HG03280 (cell line): ENCODE measurements around the gene SHC2.
"Not testable (repeated sequence)": the region's sequence is repeated elsewhere in the genome, so short reads cannot be mapped to it uniquely, and the experiment has no call there.

Experiments
- ATAC-seq: cut with Tn5 transposase; IDR thresholded peaks from one replicate; pipeline ENCODE4 v1.9.1; 2021; ENCODE audit warnings: mild to moderate bottlenecking, moderate library complexity; ENCODE audit not compliant: unreplicated experiment

The SHC2 gene

GRCh38 chr19:427675-428074, 33.2 kb downstream of the SHC2 start:
- not testable (repeated sequence) for ATAC-seq

DNA sequence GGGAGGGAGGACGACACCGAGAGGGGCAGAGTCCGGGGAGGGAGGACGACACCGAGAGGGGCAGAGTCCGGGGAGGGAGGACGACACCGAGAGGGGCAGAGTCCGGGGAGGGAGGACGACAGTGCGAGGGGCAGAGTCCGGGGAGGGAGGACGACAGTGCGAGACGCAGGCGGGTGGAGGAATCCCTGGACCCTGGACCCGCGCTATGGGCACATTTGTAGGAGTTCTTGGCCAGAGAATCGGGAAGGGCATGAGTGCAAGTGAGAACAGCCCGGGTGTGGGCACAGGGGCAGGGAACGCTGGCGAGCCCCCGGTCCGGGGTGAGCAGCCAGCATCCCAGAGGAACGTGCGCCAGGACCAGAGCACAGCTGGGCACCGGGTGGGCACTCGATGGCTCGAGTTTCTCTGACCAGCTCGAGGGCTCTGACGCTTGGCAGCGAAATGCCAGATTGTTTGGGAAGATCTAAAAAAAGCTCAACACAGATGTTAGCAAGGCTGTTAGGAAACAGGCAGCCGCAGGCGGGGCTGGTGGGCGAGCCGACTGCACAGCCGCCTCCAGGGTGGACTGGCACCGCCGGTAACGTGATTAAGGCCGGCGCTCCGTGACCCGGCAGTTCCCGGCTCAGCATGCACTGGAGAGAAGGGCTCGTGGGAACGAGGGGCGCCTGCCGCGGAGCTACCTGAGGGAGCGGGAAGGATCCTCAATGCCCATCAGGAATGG, 33.9 kb downstream of the SHC2 start:
- no peak for ATAC-seq

- no peak for ATAC-seq
These were observed 35.8 kb downstream of the SHC2 start for GRCh38 chr19:425056-425455.

- no peak for ATAC-seq
These were observed 36.3 kb downstream of the SHC2 start for GRCh38 chr19:424546-424945.

DNA sequence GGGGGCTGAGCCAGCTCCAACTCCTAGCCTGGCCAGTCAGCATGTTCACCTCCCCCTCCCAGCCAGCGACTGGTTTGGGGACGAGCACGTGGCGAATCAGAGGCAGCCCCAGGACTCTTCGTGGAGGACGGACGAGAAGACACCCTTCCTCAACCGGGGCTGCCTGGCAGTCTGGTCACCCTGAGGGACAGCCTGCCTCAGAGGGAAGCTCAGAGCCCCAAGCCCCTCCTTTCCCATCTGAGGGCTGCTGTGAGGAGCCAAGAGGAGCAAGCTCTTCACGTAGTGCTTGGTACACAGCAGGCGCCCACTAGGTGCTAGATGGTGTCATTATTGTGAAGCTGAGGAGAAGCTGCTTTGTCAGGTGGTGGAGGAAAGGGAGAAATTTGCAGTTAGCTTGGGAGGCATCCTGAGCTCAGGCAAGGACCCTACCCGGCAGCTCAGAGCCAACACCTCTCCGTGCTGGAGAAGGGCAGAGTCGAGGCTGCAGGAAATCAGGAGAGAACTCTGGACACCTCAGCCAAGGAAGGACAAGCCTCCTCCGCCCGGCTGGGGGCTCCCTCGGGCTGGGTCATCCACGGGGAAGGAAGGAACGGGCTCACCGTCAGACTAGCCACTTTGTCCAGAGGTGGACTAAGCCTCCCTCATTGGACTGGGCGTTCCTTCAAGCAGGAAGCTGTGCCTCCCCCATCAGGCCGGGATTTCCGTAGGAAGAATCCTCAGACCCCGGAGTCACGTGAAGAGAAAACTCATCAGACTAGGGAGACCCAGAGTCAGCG, 37.0 kb downstream of the SHC2 start:
- no peak for ATAC-seq

GRCh38 chr19:422917-423226, 38.0 kb downstream of the SHC2 start:
- not testable (repeated sequence) for ATAC-seq

- no peak for ATAC-seq
These were observed 38.5 kb downstream of the SHC2 start for GRCh38 chr19:422213-422916.

DNA sequence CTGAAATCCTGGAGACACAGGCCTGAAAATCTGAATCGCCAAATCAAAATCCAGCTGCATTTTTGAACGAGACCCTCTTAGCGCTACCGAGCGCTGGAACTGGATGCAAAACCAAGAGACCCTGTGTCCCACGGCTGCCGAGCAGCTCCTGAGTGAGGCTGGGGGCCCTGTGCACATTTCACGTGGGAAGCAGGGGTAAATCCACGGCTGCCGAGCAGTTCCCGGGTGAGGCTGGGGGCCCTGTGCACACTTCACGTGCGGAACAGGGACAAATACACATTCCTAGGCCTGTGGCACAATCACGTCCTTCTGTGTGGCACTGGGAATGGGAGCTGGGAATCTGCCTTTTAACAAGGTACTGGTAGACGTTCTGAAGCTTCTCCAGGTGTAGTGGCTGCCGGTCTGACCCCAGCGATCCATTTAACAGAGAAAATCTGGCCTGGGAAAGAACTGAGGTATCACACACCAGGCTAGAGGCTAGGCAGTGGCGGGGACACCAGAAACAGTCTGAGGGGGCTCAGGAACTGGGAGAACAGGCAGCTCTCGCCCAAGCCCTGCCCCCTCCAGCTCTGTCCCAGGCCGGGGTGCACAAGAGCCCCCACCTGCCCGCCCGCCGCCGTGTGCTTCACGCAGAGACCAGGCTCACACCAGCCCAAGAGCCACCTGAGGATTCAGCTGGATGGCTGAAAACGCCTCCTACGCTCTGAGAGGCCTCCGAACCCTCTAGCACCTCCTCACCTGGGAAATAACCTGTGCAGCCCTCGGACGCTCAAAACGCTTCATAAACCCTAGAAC, 40.9 kb downstream of the SHC2 start:
- ATAC-seq: no peak

DNA sequence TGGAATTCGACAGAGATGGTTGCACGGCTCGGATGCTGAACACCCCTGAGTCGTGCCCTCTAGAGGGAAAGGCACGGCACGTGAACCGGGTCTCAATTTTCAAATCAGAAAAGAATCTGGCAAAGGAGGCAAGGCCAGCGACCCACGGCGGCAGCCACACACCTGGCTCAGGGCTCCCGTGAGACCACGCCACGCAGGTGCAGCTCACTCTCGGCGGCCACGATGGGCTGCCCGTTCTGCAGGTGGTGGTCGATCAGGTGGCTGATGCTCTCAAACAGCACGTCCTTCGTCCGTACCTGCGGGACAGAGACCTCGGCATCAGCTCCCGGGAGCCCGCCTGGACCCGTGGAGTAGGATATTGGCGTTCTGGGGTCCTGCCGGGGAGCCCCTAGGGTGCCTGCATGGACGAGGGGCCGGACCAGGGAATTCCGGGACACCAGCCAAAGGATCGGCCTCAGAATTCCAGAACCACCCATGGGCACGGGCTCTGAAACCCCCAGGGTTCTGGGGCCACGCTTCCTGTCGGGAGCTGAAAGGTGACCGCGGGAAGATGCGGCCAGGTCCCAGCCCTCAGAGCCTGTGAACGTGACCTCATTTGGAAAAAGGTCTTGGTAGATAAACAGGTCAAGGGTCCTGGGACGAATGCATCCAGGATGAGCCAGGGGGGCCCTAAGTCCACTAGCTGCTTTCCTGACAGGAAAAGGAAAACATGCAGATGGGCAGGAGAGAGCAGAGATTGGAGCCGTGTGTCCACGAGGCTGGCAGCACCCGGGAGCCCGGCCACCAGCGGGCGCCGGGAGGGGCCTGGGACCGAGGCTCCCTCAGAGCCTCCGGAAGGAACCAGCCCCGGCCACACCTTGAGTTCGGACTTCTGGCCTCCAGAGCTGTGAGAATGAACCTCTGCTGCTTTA, 41.8 kb downstream of the SHC2 start:
- ATAC-seq: no peak

DNA sequence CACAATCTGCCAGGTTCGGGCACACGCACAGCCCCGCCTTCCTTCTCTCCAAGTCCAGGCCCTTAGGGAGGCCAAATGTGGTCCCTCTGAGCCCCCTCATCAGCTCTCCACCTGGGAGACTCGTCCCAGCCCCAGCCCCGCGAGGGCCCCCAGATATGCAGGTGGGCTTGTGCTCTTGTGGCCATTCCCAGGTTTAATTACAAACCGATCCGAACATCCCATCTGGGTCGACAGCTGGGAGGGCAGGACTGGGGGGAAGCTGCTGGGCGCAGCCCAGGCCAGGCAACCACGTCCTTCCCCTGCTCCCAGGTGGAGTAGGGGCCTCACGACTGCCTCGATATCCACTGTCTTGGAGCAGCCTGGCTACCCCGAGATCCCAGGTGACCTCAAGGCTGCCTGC, 44.4 kb downstream of the SHC2 start:
- ATAC-seq: no peak

DNA sequence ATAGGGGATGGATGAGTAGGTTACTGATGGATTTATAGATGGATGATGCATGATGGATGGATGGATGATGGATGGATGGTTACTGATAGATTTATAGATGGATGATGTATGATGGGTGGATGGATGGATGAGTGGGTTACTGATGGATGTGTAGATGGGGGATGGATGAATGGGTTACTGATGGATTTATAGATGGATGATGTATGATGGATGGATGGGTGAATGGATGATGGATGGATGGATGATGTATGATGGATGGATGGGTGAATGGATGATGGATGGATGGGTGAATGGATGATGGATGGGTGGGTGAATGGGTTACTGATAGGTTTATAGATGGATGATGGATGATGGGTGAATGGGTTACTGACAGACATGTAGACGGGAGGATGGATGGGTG, 45.5 kb downstream of the SHC2 start:
- ATAC-seq: no peak

DNA sequence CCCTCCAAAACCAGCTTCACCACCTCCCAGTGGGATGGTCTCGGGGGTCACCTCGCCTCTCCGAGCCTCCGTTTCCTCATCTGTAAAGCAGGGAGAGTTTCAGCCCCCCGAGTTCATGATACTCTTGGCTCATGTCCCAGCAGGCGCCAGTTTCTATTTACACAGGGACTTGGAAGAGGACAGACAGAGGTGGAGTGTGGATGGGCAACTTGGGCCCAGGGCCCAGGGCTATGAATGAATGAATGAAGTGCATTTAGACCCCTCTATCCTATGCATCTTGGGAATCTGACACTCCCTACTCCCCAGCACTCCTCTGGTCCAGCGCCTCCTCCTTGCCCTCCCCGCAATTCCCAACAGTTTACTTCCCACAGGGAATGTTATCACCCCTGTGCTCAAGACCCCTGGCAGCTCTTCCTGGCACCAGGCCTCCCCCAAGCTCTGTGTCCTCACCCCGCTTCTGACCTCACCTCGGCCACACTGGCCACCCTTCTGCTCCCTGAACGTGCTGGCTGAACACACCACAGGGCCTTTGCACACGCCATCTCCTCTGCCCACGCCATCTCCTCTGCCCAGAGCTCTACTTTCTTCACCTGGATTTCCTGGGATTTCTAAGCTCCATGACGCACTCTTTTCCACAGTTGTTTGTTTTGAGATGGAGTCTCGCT, 46.9 kb downstream of the SHC2 start:
- ATAC-seq: no peak

- ATAC-seq: no peak
These were observed 48.2 kb downstream of the SHC2 start for GRCh38 chr19:412356-413355.

GRCh38 chr19:411723-412355, 49.0 kb downstream of the SHC2 start:
- ATAC-seq: no peak

- not testable (repeated sequence) for ATAC-seq
These were observed 49.6 kb downstream of the SHC2 start for GRCh38 chr19:411121-411722.

DNA sequence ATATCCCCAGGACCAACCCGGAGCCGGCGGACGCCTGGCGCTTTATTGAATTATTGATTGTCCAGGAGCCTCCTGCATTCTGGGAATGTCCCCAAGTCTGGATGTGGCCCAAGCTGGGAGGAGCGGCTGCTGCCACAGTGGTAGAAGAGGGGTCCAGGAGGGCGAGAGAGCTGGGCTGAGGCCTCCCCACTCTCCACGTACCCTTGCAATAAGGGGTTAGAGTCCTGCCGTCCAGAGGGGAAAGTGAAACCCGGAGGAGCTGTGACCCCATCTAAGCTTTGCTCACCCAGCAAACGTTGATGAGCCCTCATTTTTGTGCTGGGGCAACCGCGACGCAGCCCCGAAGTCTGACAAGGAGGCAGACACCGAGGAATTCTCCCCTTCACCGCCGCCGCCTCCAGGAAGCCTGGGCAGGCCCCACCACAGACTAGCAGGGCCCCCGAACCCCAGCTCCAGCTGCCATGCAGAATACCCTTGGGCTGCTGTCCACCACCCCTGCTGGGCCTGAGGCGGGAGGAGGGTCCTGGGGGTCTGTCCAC, 50.5 kb downstream of the SHC2 start:
- ATAC-seq: no peak

- no peak for ATAC-seq
These were observed 51.2 kb downstream of the SHC2 start for GRCh38 chr19:409516-410242.
